Measurements from ENCODE around the gene CCNK. TPM values are rescaled to one million over a fixed set of nuclear protein-coding genes. Genes with fewer than 3 reads are reported as not detected.

Gene CCNK
- total and polyA plus RNA-seq, 7 experiments from 2014 or later, result 16.5 to 139 (median 72.4) TPM

DNA sequence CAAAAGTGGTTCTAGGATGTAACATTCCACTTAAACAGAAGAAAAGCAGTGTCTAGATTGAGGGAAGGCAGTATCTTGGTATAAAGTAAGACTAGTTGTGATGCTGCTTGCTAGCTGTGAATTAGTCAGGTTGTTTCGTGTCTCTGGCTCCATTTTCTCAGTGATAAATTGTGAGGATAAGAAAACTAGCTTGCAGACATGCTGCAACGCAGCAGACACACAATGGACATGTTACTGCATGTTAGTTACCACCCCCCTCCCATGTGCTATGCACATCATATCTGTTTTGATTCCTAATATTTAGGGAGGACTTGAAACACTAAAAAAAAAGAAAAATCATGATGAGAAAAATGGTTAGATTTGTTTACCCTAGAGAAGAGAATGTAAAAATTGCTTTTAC is 2.9 kb downstream of the CCNK start:
- Mint-ChIP-seq H3K4me3 (peak overlapping the region in 5 of 10 donors; percentile 0 to 100 (median 34)), H3K4me1 (peaks cover 44 to 84% (median 76%) of the 10 kb centered on the region in 7 donors), H3K9me3 (peaks cover 0 to 1% (median 0%) of the 10 kb centered on the region in 11 donors), H3K27ac (peak overlapping the region in 1 of 9 donors; percentile 62), H3K36me3 (no peaks in the 10 kb centered on the region), H3K27me3 (no peaks in the 10 kb centered on the region)
- intact Hi-C loops (cut with micrococcal nuclease), result loop anchor here (5.0 to 10.0 kb wide), 4 partner anchors 583 to 891 kb away; partner anchors contain the start of genes EVL (in 1 of the 2), SLC25A29 (in 1 of the 2) and WDR25 (in 1 of the 2)
- Histone ChIP-seq H3K36me3 (ENCODE audit: control insufficient read depth in 2 of 3, insufficient read depth in 3 of 3, low read length in 3 of 3) (peaks cover 0 to 6% (median 0%) of the 10 kb centered on the region in 3 experiments), H3K4me3 (ENCODE audit: low read length) (no peak overlapping the region), H3K4me1 (ENCODE audit: control insufficient read depth in 2 of 2, insufficient read depth in 2 of 2, low read length in 2 of 2) (peaks cover 20 to 33% of the 10 kb centered on the region in 2 donors), H3K9me3 (ENCODE audit: control insufficient read depth in 2 of 3, low read length in 3 of 3) (no peaks in the 10 kb centered on the region), H3K27ac (ENCODE audit: low read depth, low read length) (no peak overlapping the region), H3K27me3 (ENCODE audit: control insufficient read depth in 2 of 2, insufficient read depth in 2 of 2, low read length in 2 of 2) (no peaks in the 10 kb centered on the region)
- no peak for DNase-seq
- CTCF ChIA-PET, result interaction anchor here (0.8 kb wide), 1 partner anchor 52 kb away, joined by 3 read pairs; no protein-coding TSS in a partner anchor
- ATAC-seq, result no peak
- POLR2A ChIA-PET, result no interaction called here

GRCh38 chr14:99497341-99497740 is 16.1 kb downstream of the CCNK start:
- CTCF ChIA-PET, result no interaction called here

DNA sequence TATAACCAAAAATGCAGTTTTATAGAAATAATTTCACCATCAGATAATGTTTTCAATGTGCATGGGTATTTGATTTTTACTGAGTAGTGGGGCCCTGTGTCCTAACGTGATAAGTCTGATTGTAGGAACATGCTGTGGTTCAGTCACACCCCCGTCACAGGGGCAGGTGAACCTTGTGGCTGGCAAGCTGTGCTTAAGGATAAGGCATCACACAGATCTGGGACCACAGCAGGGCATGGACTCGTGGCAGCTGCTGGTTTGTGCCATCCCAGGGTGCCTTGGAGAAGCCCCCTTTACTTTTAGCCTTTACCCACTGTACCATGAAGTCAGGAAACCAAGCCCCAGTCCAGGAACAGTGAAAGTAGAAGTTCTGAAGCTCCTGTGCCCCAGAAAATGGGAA is 16.7 kb downstream of the CCNK start:
- Mint-ChIP-seq H3K36me3 (peaks cover 13 to 74% (median 28%) of the 10 kb centered on the region in 5 donors), H3K27ac (no peak overlapping the region), H3K9me3 (no peaks in the 10 kb centered on the region), H3K4me1 (peaks cover 5 to 17% (median 9%) of the 10 kb centered on the region in 7 donors), H3K4me3 (no peak overlapping the region), H3K27me3 (no peaks in the 10 kb centered on the region)
- no peaks in the 10 kb centered on the region for H3K4me1 ChIP-seq (ENCODE audit: control insufficient read depth in 2 of 2, insufficient read depth in 2 of 2, low read length in 2 of 2)
- intact Hi-C loops (cut with micrococcal nuclease), result no loop called here
- no peak for ATAC-seq
- POLR2A ChIA-PET, result no interaction called here
- H3K27me3 ChIP-seq (ENCODE audit: control insufficient read depth in 2 of 2, insufficient read depth in 2 of 2, low read length in 2 of 2), result no peaks in the 10 kb centered on the region
- CTCF ChIA-PET, result no interaction called here
- no peaks in the 10 kb centered on the region for H3K9me3 ChIP-seq (ENCODE audit: control insufficient read depth in 2 of 3, low read length in 3 of 3)
- no peak for DNase-seq
- H3K36me3 ChIP-seq (ENCODE audit: control insufficient read depth in 2 of 3, insufficient read depth in 3 of 3, low read length in 3 of 3), result peaks cover 35 to 96% (median 57%) of the 10 kb centered on the region in 3 experiments
- H3K4me3 ChIP-seq (ENCODE audit: low read length), result no peak overlapping the region
- no peak overlapping the region for H3K27ac ChIP-seq (ENCODE audit: low read depth, low read length)

More at GRCh38 chr14:99497341-99497740, 16.1 kb downstream of the CCNK start:
- Histone ChIP-seq H3K4me1 (ENCODE audit: control insufficient read depth in 2 of 2, insufficient read depth in 2 of 2, low read length in 2 of 2) (no peaks in the 10 kb centered on the region), H3K27ac (ENCODE audit: low read depth, low read length) (no peak overlapping the region), H3K9me3 (ENCODE audit: control insufficient read depth in 2 of 3, low read length in 3 of 3) (no peaks in the 10 kb centered on the region), H3K4me3 (ENCODE audit: low read length) (no peak overlapping the region), H3K36me3 (ENCODE audit: control insufficient read depth in 2 of 3, insufficient read depth in 3 of 3, low read length in 3 of 3) (peaks cover 34 to 96% (median 52%) of the 10 kb centered on the region in 3 experiments), H3K27me3 (ENCODE audit: control insufficient read depth in 2 of 2, insufficient read depth in 2 of 2, low read length in 2 of 2) (no peaks in the 10 kb centered on the region)
- peak overlapping the region in 1 of 9 donors; percentile 2 for H3K27ac Mint-ChIP-seq
- H3K27me3 Mint-ChIP-seq, result no peaks in the 10 kb centered on the region
- intact Hi-C loops (cut with micrococcal nuclease), result no loop called here
- H3K36me3 Mint-ChIP-seq, result peaks cover 16 to 71% (median 28%) of the 10 kb centered on the region in 5 donors
- H3K9me3 Mint-ChIP-seq, result no peaks in the 10 kb centered on the region
- H3K4me1 Mint-ChIP-seq, result peaks cover 5 to 22% (median 13%) of the 10 kb centered on the region in 7 donors
- no peak for DNase-seq
- POLR2A ChIA-PET, result interaction anchor here (0.5 kb wide), 1 partner anchor 131 kb away, joined by 3 read pairs; no protein-coding TSS in a partner anchor
- no peak overlapping the region for H3K4me3 Mint-ChIP-seq
- no peak for ATAC-seq

GRCh38 chr14:99502989-99503421 is 21.8 kb downstream of the CCNK start:
- ChIA-PET POLR2A (no interaction called here), CTCF (no interaction called here)
- Mint-ChIP-seq H3K4me3 (no peak overlapping the region), H3K27ac (peak overlapping the region in 1 of 9 donors; percentile 56), H3K4me1 (no peaks in the 10 kb centered on the region), H3K9me3 (peaks cover 0 to 5% (median 0%) of the 10 kb centered on the region in 11 donors), H3K27me3 (no peaks in the 10 kb centered on the region), H3K36me3 (peaks cover 14 to 80% (median 19%) of the 10 kb centered on the region in 5 donors)
- intact Hi-C loops (cut with micrococcal nuclease), result no loop called here
- ATAC-seq (no peak), DNase-seq (no peak)
- H3K27ac ChIP-seq (ENCODE audit: low read depth, low read length), result no peak overlapping the region
- H3K36me3 ChIP-seq (ENCODE audit: control insufficient read depth in 2 of 3, insufficient read depth in 3 of 3, low read length in 3 of 3), result peaks cover 45 to 99% (median 52%) of the 10 kb centered on the region in 3 experiments
- H3K9me3 ChIP-seq (ENCODE audit: control insufficient read depth in 2 of 3, low read length in 3 of 3), result no peaks in the 10 kb centered on the region
- H3K4me3 ChIP-seq (ENCODE audit: low read length), result no peak overlapping the region
- no peaks in the 10 kb centered on the region for H3K27me3 ChIP-seq (ENCODE audit: control insufficient read depth in 2 of 2, insufficient read depth in 2 of 2, low read length in 2 of 2)
- H3K4me1 ChIP-seq (ENCODE audit: control insufficient read depth in 2 of 2, insufficient read depth in 2 of 2, low read length in 2 of 2), result no peaks in the 10 kb centered on the region

- no peak for DNase-seq
Observed at GRCh38 chr14:99503848-99504453, 22.7 kb downstream of the CCNK start.

GRCh38 chr14:99505089-99505488 is 23.9 kb downstream of the CCNK start:
- no peak for ATAC-seq
- Histone ChIP-seq H3K4me3 (ENCODE audit: low read length) (no peak overlapping the region), H3K36me3 (ENCODE audit: control insufficient read depth in 2 of 3, insufficient read depth in 3 of 3, low read length in 3 of 3) (peaks cover 44 to 99% (median 48%) of the 10 kb centered on the region in 3 experiments), H3K9me3 (ENCODE audit: control insufficient read depth in 2 of 3, low read length in 3 of 3) (no peaks in the 10 kb centered on the region), H3K4me1 (ENCODE audit: control insufficient read depth in 2 of 2, insufficient read depth in 2 of 2, low read length in 2 of 2) (no peaks in the 10 kb centered on the region), H3K27me3 (ENCODE audit: control insufficient read depth in 2 of 2, insufficient read depth in 2 of 2, low read length in 2 of 2) (no peaks in the 10 kb centered on the region), H3K27ac (ENCODE audit: low read depth, low read length) (no peak overlapping the region)
- Mint-ChIP-seq H3K4me3 (no peak overlapping the region), H3K27ac (peak overlapping the region in 4 of 9 donors; percentile 8 to 57 (median 19)), H3K4me1 (no peaks in the 10 kb centered on the region), H3K36me3 (peaks cover 14 to 85% (median 19%) of the 10 kb centered on the region in 5 donors), H3K9me3 (peaks cover 0 to 5% (median 0%) of the 10 kb centered on the region in 11 donors), H3K27me3 (no peaks in the 10 kb centered on the region)
- no peak for DNase-seq
- intact Hi-C loops (cut with micrococcal nuclease), result no loop called here
- ChIA-PET CTCF (no interaction called here), POLR2A (no interaction called here)

More at GRCh38 chr14:99503848-99504453, 22.7 kb downstream of the CCNK start:
- Histone ChIP-seq H3K4me3 (ENCODE audit: low read length) (no peak overlapping the region), H3K27ac (ENCODE audit: low read depth, low read length) (no peak overlapping the region), H3K27me3 (ENCODE audit: control insufficient read depth in 2 of 2, insufficient read depth in 2 of 2, low read length in 2 of 2) (no peaks in the 10 kb centered on the region), H3K4me1 (ENCODE audit: control insufficient read depth in 2 of 2, insufficient read depth in 2 of 2, low read length in 2 of 2) (no peaks in the 10 kb centered on the region), H3K36me3 (ENCODE audit: control insufficient read depth in 2 of 3, insufficient read depth in 3 of 3, low read length in 3 of 3) (peaks cover 48 to 99% (median 48%) of the 10 kb centered on the region in 3 experiments), H3K9me3 (ENCODE audit: control insufficient read depth in 2 of 3, low read length in 3 of 3) (no peaks in the 10 kb centered on the region)
- Mint-ChIP-seq H3K4me3 (no peak overlapping the region), H3K27ac (peak overlapping the region in 1 of 9 donors; percentile 57), H3K4me1 (no peaks in the 10 kb centered on the region), H3K27me3 (no peaks in the 10 kb centered on the region), H3K9me3 (peaks cover 0 to 5% (median 0%) of the 10 kb centered on the region in 11 donors), H3K36me3 (peaks cover 14 to 83% (median 19%) of the 10 kb centered on the region in 5 donors)
- CTCF ChIA-PET, result no interaction called here
- POLR2A ChIA-PET, result interaction anchor here (0.6 kb wide), 1 partner anchor 31 kb away, joined by 3 read pairs; no protein-coding TSS in a partner anchor
- ATAC-seq, result no peak
- intact Hi-C loops (cut with micrococcal nuclease), result no loop called here
